Measurements from ENCODE around the gene ADH1C.
"Not testable (repeated sequence)": the region's sequence is repeated elsewhere in the genome, so short reads cannot be mapped to it uniquely, and the experiment has no call there.

Gene ADH1C

DNA sequence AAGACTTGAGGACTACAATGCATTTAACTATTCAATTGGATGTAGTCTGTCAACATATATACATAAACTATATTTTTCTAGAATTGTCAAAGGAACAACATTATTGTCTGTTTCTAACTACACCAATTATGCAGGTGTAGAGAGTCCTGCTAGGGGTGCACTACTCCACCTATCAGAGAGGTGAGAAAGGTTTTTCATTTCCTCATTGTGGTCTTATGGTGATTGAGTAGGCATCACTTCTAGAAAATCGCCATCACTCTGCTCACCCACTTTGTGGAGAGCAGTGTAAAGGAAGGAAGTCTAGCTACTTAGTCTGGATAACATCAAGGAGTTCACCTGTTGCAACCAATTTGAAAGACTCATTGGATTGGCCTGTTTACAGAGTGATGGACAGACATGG lies 4.4 kb upstream of the ADH1C start:
- no peak for DNase-seq

GRCh38 chr4:99356149-99356548 lies 3.6 kb upstream of the ADH1C start:
- DNase-seq, result not testable (repeated sequence)

DNA sequence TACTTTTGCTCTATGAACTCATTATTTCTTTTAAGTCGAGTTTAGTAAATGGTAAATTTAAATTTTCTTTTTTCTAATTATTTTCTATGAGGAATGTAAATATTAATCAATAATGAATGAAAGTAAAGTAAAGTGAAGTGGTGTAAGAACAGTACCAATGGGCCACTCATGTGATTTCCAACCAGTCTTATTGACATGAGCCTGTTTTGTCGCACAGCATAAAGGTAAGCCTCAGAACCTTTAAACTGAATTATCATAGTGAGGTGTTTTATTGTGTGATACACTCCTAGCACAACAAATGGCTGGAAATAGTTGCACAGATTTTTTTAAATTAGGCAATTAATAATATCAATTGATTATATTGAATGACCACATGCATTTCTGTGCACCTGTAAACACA lies 1.1 kb downstream of the ADH1C start:
- DNase-seq, result no peak

- DNase-seq, result no peak
These were observed 3.2 kb downstream of the ADH1C start for GRCh38 chr4:99349338-99349737.

DNA sequence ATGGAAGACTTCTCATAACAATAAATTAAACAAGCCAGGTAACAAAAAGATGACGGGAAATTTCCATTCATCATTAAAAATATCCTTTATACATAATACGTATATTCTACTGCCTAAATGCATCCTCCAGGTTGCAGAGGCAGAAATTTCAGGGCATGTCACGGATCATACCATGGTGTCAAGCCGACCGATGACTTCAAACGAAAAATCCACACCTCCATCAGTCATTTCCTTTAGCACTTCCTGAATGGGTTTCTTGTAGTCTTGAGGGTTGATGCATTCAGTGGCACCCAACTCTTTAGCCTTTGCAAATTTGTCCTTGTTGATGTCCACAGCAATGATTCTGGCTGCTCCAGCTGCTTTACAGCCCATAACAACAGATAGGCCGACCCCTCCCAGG lies 9.9 kb downstream of the ADH1C start:
- DNase-seq, result not testable (repeated sequence)

DNA sequence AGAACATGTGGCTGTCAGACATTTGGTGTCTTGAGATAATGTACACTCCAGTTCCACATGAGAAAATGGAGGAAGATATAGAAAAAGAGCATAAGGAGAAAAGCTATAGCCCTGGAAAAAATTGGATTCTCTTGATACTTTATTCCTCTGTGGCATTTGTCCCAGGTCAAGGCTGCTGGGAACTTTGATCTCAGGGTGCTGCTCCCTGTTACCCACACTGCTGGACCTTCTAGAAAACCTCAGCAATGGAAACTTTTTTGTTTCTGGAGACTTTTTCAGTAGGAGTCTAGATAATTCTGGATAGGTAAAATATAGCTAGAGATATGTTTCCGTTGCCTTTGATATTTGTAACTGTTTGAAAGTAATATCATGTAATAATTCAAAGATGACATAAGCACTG lies 11.1 kb downstream of the ADH1C start:
- DNase-seq, result no peak

GRCh38 chr4:99339172-99339571 lies 13.4 kb downstream of the ADH1C start:
- DNase-seq, result no peak

DNA sequence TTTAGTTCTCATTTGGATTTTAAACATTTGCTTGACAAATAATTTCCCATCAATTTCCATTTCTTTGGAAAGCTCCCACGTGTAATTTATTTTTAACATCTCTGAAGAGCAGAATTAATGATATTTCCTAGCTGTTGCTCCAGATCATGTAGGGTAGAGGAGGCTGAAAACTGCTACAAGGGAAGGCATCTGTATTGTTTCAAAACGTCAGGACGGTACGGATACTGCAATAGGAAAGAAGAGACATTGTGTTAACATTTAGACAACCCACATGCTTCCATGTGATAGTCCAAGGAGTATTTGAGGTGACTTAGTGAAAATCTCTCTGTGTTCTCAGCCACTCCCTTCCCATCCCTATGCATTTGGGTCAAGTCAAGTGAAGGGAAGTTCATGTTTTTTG lies 16.0 kb downstream of the ADH1C start:
- DNase-seq, result no peak

DNA sequence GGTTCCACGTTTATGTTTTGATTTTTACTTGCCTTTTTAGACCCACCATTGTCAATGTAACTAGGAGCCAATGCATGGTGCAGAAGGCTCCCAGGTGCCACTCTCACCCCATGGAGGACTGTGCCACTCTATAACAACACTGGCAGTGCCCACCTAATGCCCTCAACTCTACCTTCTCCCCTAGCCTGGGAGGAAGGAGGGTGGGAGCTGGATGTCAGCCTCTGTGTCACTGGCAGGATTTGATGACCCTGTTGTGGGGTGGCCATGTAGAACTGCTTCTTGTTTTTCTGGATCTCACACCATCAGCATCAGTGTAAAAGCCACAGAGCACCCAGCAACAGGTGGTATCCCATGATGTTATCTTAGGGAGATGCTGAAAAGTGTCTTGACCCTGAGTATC lies 17.7 kb downstream of the ADH1C start:
- no peak for DNase-seq

DNA sequence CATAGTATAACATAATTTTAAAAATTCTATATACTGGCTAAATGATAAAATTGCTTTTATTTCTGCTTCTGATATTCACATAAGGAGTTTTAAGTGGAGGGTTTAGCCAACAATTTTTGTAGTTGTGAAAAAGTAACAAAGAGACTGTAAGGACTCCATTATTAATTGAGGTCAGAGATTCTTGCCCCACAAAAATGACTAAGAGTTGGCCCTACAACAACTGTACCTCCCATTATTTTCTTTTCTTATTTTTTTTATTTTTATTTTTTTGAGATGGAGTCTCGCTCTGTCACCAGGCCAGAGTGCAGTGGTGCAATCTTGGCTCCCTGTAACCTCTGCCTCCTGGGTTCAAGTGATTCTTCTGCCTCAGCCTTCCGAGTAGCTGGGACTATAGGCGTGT lies 21.9 kb downstream of the ADH1C start:
- no peak for DNase-seq

DNA sequence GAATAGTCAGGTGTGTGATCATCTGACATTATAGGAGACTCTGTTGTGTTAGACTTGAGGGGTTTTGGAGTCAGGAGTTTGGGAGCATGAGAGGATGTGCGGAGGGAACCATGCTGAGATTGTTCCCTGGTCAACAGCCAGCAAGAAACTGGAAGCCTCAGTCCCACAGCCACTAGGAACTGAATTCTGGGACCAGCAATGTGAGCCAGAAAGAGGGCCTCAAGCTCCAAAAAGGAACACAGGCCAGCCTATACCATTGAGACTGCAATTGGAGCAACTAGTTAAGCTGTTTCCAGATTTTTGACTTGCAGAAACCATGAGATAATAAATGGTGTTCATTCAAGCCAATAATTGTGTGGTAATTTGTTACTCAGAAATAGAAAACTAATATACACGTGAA lies 22.7 kb downstream of the ADH1C start:
- no peak for DNase-seq

GRCh38 chr4:99324979-99325378 lies 27.6 kb downstream of the ADH1C start:
- DNase-seq, result no peak

GRCh38 chr4:99324361-99324760 lies 28.2 kb downstream of the ADH1C start:
- no peak for DNase-seq

GRCh38 chr4:99323756-99324155 lies 28.8 kb downstream of the ADH1C start:
- DNase-seq, result no peak

- DNase-seq, result no peak
These were observed 31.0 kb downstream of the ADH1C start, which contains the start of gene ADH1B for GRCh38 chr4:99321241-99322191. Gene ADH1B, minus strand, starts transcription at chr4:99321401. Its CDS starts 70 bp downstream, at chr4:99321331.

- DNase-seq, result not testable (repeated sequence)
These were observed 34.7 kb downstream of the ADH1C start for GRCh38 chr4:99317811-99318210.

- no peak for DNase-seq
These were observed 35.2 kb downstream of the ADH1C start for GRCh38 chr4:99317354-99317753.

DNA sequence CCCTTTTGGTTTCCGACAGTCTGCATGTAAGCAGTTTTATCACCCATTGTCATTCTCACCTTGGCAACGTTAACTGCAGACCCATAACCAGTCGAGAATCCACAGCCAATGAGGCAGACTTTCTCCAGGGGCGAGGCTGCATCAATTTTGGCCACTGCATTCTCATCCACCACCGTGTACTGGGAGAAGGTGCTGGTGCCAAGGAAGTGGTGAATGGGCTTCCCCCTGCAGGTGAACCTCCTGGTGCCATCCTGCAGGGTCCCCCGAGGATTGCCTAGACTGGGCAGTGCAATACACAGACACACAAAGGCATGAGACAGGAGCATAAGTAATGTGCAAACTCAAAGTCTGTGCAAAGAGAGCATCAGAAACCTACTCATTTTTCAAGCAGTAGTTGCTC lies 36.7 kb downstream of the ADH1C start:
- no peak for DNase-seq

DNA sequence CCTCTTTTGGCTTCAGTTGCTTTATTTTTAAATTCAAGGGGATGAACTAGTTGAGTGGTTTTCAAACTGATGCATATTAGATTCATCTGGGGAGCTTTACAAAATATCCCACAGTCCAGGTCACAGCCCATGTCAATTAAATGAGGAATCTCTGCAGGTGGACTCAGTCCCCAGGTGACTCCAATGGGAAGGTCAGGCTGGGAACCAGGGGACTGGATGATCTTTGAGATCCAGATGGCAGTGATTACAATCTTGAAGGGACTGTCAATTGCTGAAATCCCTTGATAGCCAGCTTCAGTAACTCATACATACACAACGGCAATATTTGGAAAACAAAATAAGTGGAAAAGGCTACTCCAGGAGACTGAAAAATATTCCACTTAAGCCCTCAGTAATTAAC lies 38.3 kb downstream of the ADH1C start:
- no peak for DNase-seq

GRCh38 chr4:99310389-99310788 lies 42.2 kb downstream of the ADH1C start:
- no peak for DNase-seq

- DNase-seq, result no peak
These were observed 46.7 kb downstream of the ADH1C start for GRCh38 chr4:99305638-99306400.

GRCh38 chr4:99301376-99302164 lies 51.0 kb downstream of the ADH1C start:
- DNase-seq, result no peak

- DNase-seq, result no peak
These were observed 51.6 kb downstream of the ADH1C start for GRCh38 chr4:99300934-99301333.

Measured in effector CD4-positive, alpha-beta T cell (primary cell).